ENCODE measurements around the gene SHFL. TPM values are rescaled to one million over a fixed set of nuclear protein-coding genes. Genes with fewer than 3 reads are reported as not detected.

The SHFL gene
- total RNA-seq, 2 donors from 2014 or later: 52.5 to 65.0 TPM

DNA sequence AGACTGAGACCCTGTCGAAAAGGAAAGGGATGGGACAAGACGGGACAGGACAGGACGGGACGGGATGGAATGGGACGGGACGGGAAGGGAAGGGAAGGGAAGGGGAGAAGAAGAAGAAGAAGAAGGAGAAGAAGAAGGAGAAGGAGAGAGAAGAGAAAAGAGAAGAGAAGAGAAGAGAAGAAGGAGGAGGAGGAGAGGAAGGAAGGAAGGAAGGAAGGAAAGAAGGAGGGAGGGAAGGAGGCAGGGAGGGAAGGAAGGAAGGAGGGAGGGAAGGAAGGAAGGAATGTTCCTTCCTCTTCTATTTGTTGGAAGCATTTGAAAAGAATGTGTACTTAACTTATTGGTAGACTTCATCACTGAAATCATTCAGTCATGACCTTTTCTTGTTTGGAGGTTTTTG lies 9.6 kb upstream of the SHFL start:
- H3K9me3 Mint-ChIP-seq: no peaks in the 10 kb centered on the region
- no peak overlapping the region for H3K4me3 Mint-ChIP-seq
- H3K4me1 Mint-ChIP-seq: no peaks in the 10 kb centered on the region

DNA sequence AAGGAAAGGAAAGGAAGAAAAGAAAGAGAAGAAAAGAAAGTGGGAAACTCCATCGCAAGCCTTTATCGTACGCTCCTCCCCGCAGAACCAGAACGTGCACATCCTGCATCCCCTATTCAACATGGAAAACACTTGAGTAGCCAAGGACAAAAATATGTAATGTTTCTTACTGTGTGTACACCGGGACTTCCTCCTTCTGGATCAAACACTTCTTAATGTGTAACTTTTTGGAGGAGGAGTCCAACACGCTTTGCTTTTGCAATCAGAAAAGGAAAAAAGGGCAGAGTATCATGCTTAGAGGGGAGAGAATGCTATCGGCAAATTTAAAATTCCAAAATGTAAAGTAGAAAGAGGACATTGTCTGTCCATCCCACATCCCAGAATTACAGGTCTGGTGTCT lies 7.8 kb upstream of the SHFL start:
- Mint-ChIP-seq H3K27me3 (no peaks in the 10 kb centered on the region), H3K9me3 (no peaks in the 10 kb centered on the region), H3K4me1 (no peaks in the 10 kb centered on the region), H3K36me3 (ENCODE audit: low read depth) (no peaks in the 10 kb centered on the region), H3K4me3 (no peak overlapping the region), H3K27ac (no peak overlapping the region)
- no peak for ATAC-seq (replicated peaks)

More for the DNA sequence above, 9.6 kb upstream of the SHFL start:
- Mint-ChIP-seq H3K27me3 (no peaks in the 10 kb centered on the region), H3K27ac (no peak overlapping the region), H3K36me3 (ENCODE audit: low read depth) (no peaks in the 10 kb centered on the region)
- ATAC-seq (replicated peaks): no peak

DNA sequence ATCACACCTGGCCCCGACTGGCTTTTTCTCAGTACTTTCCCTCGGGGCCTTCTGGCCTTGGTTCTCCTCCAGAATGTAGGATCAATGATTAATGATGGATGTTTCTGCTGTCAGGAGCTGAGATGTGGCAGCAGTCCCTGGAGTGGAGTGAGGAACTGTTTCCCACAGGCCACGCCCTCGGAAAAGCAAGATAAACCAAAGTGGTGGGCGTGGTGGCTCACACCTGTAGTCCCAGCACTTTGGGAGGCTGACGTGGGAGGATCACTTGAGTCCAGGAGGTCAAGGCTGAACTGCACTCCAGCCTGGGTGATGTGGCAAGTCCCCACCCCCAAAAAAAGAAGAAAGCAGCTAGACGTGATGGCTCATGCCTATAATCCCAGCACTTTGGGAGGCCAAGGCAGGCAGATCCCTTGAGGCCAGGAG lies 7.1 kb upstream of the SHFL start:
- ATAC-seq (replicated peaks): no peak
- Mint-ChIP-seq H3K9me3 (no peaks in the 10 kb centered on the region), H3K27ac (no peak overlapping the region), H3K27me3 (no peaks in the 10 kb centered on the region), H3K36me3 (ENCODE audit: low read depth) (no peaks in the 10 kb centered on the region), H3K4me1 (no peaks in the 10 kb centered on the region), H3K4me3 (no peak overlapping the region)

DNA sequence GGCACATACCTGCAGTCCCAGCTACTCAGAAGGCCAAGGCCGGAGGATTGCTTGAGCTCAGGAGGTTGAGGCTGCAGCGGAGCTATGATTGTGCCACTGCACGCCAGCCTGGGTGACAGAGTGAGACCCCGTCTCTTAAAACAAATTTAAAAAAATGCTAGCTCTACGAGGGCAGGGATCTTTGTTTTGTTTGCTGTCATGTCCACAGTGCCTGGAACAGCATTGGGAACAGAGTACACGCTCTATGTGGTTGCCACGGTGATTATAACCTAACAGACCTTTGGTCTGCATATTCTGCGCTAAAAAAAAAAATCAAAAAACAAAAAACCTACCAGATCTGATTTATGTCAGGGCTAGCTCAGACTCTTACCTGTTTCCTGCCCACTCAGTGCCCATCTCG lies 2.2 kb upstream of the SHFL start:
- Mint-ChIP-seq H3K36me3 (ENCODE audit: low read depth) (peaks cover 21% of the 10 kb centered on the region), H3K4me3 (no peak overlapping the region), H3K9me3 (no peaks in the 10 kb centered on the region), H3K27ac (no peak overlapping the region), H3K4me1 (peaks cover 7% of the 10 kb centered on the region), H3K27me3 (no peaks in the 10 kb centered on the region)
- no peak for ATAC-seq (replicated peaks)

DNA sequence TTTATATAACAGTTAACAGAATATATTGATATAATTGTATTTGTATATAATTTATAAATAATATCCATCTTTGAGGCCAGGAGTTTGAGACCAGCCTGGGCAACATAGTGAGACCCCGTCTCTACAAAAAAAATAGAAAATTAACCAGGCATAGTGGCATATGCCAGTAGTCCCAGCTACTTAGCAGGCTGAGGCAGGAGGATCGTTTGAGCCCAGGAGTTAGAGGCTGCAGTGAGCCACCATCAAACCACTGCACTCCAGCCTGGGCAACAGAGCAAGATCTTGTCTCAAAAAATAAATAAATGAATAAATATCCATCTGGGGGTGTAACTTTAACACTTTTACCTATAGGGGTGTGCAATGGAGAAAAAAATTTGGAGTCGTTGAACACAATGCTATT lies 1.3 kb upstream of the SHFL start:
- Mint-ChIP-seq H3K4me3 (peak overlapping the region; percentile 82), H3K9me3 (no peaks in the 10 kb centered on the region)

DNA sequence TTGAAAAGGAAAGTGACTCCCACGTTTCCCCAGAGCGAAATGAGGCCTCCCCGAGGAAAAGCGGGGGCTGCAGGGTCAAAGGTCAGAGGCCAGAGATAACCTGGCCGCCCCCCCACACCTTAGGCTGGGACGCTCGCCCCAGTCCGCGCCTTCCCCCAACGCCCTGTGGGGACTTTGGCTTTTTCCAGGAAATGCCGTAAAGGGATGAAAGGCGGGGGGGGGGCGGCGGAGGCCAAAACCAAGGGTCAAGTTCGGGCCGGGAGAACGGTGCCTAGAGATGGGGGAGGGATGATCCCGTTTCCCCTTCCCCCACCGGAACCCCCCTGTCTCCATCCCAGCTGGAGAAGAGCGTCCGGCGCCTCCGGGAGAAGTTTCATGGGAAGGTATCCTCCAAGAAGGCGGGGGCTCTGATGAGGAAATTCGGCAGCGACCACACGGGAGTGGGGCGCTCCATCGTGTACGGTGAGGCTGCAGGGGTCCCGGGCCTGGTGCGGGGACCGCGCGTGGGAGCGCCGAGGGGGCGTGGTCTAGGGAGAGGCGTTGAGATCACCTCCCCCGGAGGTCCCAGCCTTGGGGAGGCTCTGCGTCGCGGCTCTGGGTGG lies 575 bp downstream of the SHFL start:
- no peaks in the 10 kb centered on the region for H3K27me3 Mint-ChIP-seq
- peak overlapping the region; percentile 82 for H3K4me3 Mint-ChIP-seq
- no peaks in the 10 kb centered on the region for H3K9me3 Mint-ChIP-seq
- peaks cover 7% of the 10 kb centered on the region for H3K4me1 Mint-ChIP-seq
- peak; percentile 18 for ATAC-seq (replicated peaks)
- peak overlapping the region; percentile 63 for H3K27ac Mint-ChIP-seq
- H3K36me3 Mint-ChIP-seq (ENCODE audit: low read depth): peaks cover 39% of the 10 kb centered on the region

More for the DNA sequence above, 1.3 kb upstream of the SHFL start:
- no peak for ATAC-seq (replicated peaks)
- Mint-ChIP-seq H3K27ac (no peak overlapping the region), H3K36me3 (ENCODE audit: low read depth) (peaks cover 30% of the 10 kb centered on the region), H3K27me3 (no peaks in the 10 kb centered on the region), H3K4me1 (peaks cover 7% of the 10 kb centered on the region)

DNA sequence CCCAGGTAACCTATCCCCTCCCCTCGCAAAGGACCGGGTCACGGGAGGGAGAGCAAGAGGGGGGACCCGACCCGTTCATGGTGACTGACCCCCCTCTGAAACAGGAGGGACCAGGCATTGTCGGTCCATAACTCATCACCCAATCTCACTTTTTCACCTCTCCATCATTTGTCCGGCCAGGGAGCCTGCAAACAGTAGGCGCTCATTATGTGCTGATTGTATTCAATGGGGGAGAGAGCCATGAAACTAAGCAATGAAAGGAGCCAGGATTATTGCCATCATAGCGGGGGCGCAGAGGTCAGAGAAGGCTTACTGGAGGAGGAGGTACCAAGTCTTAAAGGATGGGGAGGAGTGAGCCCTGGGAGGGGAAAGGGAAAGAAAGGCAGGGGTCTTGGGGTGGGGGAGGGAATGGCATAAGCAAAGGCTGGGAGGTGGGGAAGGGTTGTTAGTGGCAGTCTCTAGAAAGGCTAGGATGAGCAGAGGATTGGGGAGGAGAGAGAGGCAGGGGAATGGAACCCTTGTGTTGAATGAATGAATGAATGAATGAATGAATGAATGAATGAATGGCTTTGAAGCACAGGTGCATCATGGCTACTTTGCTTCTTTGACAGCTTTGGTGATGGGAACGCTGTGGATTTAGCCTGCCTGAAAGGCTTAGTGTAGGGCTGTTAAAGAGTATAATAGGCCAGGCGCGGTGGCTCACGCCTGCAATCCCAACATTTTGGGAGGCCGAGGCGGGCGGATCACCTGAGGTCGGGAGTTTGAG lies 1.4 kb downstream of the SHFL start:
- no peaks in the 10 kb centered on the region for H3K27me3 Mint-ChIP-seq
- H3K4me1 Mint-ChIP-seq: peaks cover 7% of the 10 kb centered on the region
- peaks cover 47% of the 10 kb centered on the region for H3K36me3 Mint-ChIP-seq (ENCODE audit: low read depth)

DNA sequence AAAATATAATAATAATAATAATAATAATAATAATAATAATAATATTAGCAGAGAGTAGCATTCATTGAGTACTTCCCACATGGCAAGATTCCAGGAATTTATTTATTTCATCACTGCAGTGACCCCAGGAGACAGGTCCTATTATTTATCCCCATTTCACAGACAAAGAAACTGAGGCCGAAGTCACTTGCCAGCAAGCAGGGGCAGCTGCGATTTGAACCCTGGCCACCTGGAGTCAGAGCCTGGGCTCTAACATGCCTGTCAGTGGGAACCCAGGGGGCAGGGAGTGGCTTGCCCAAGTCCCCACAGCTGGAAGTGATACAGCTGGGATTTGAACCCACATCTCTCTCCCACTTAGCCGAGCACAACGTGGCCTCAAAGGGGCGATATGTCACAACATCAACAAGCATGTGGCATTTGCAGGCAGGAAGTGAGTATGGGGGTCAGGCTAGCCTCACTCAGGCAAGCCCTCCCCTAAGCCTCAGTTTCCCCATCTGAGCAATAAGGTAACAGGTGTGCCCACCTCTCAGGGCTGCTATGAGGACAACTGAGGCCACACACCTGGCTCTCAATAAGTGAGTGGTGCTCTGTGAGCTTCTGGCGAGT lies 2.9 kb downstream of the SHFL start:
- ATAC-seq (replicated peaks): no peak
- H3K9me3 Mint-ChIP-seq: no peaks in the 10 kb centered on the region

More for the DNA sequence above, 1.4 kb downstream of the SHFL start:
- no peak for ATAC-seq (replicated peaks)
- no peaks in the 10 kb centered on the region for H3K9me3 Mint-ChIP-seq
- peak overlapping the region; percentile 82 for H3K4me3 Mint-ChIP-seq
- peak overlapping the region; percentile 63 for H3K27ac Mint-ChIP-seq

DNA sequence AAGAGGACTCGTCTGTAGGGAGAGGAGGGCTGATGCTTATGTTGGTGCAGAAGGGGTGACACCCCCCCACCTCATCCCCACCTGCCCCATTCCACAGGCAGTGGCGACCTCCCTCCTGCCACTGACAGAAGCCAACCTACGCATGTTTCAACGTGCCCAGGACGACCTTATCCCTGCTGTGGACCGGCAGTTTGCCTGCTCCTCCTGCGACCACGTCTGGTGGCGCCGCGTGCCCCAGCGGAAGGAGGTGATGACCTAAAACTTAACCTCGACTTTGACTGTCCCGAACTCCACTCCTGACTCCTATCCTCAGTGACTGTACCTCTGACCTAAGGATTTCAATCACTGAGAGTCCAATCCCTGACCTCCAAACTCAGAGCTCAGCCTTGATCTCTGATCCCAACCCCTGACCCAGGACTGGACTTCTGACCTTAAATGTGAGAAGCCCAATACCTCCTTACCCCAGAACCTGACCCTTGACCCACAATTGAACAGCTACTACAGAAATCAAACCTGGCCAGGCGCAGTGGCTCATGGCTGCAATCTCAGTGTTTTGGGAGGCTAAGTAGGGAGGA lies 3.8 kb downstream of the SHFL start:
- H3K27ac Mint-ChIP-seq: peak overlapping the region; percentile 58
- H3K27me3 Mint-ChIP-seq: no peaks in the 10 kb centered on the region
- ATAC-seq (replicated peaks): no peak
- H3K4me1 Mint-ChIP-seq: peaks cover 7% of the 10 kb centered on the region
- H3K4me3 Mint-ChIP-seq: no peak overlapping the region
- peaks cover 70% of the 10 kb centered on the region for H3K36me3 Mint-ChIP-seq (ENCODE audit: low read depth)
- no peaks in the 10 kb centered on the region for H3K9me3 Mint-ChIP-seq

More for the DNA sequence above, 2.9 kb downstream of the SHFL start:
- Mint-ChIP-seq H3K27ac (no peak overlapping the region), H3K4me1 (peaks cover 7% of the 10 kb centered on the region), H3K36me3 (ENCODE audit: low read depth) (peaks cover 63% of the 10 kb centered on the region), H3K27me3 (no peaks in the 10 kb centered on the region), H3K4me3 (no peak overlapping the region)

DNA sequence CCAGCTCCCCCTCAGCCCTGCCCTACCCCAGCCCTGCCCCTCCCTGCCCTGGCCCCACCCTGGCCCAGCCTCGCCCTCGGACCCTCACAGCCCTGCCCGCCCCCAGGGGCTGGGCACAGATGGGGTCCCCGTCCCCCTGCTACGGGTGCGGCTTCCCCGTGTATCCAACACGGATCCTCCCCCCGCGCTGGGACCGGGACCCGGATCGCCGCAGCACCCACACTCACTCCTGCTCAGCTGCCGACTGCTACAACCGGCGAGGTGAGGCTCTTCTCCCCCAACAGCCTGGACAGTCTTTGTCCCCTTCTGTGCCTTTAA lies 5.2 kb downstream of the SHFL start:
- Mint-ChIP-seq H3K27ac (peak overlapping the region; percentile 73), H3K36me3 (ENCODE audit: low read depth) (peaks cover 74% of the 10 kb centered on the region), H3K4me3 (no peak overlapping the region), H3K9me3 (no peaks in the 10 kb centered on the region), H3K4me1 (peaks cover 7% of the 10 kb centered on the region), H3K27me3 (no peaks in the 10 kb centered on the region)
- no peak for ATAC-seq (replicated peaks)

DNA sequence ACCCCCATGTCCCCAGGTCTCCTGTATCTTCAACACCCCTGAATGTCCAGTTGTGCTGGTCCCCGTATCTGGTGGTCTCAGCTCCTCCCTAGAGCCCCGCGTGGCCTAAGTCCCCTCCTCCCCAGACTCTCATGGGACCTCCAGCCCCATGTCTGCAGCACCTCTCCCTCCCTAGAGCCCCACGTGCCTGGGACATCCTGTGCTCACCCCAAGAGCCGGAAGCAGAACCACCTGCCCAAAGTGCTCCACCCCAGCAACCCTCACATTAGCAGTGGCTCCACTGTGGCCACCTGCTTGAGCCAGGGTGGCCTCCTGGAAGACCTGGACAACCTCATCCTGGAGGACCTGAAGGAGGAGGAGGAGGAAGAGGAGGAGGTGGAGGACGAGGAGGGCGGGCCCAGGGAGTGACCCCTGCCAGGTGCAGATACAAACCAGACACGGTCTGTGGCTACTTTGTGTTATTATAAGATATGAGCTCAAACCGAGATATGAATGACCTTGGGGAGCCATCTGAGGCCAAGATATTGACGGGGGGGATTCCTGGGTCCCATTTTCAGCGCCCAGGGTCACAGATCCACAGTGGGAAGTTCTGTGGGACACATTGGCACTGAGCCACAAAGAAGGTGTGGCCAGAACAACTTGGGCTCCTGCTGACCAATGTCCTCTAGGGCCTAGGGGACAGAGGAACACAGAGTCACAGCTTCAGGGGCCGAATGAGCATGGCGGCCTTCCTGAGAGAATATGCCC lies 6.0 kb downstream of the SHFL start:
- peaks cover 71% of the 10 kb centered on the region for H3K36me3 Mint-ChIP-seq (ENCODE audit: low read depth)
- H3K4me3 Mint-ChIP-seq: no peak overlapping the region
- ATAC-seq (replicated peaks): no peak
- peak overlapping the region; percentile 73 for H3K27ac Mint-ChIP-seq
- H3K4me1 Mint-ChIP-seq: peaks cover 7% of the 10 kb centered on the region
- H3K9me3 Mint-ChIP-seq: no peaks in the 10 kb centered on the region
- H3K27me3 Mint-ChIP-seq: no peaks in the 10 kb centered on the region

DNA sequence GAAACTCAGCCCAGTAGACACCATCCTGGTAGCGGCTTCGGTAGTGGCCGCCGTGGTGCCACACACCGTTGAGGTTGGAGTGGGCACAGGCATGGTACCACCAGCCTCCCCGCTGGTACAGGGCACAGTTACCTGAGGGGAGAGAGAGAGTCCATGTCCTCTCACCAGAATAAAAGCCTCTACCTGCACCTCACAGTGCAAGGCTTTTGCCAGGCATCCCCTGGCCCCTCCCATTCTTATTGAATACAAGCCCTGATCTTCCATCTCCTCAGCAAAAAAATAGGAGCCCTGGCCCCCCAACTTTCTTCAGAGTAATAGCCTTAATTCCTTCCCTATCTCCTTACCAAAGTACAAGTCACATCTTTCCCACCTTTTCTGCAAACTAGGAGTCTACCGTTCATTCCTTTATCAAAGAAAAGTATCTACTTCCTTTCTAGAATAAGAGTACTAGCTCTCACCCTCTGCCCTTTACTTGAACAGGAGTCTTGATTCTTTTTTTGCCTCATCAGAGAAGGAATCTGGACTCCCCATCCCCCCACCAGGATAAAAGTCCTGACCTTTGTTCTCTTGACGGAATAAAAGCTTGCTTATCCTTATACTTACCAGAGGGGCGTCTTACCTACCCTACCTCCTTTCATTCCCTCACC lies 6.7 kb downstream of the SHFL start:
- peak overlapping the region; percentile 47 for H3K27ac Mint-ChIP-seq
- H3K36me3 Mint-ChIP-seq (ENCODE audit: low read depth): peaks cover 64% of the 10 kb centered on the region
- H3K27me3 Mint-ChIP-seq: no peaks in the 10 kb centered on the region
- no peaks in the 10 kb centered on the region for H3K9me3 Mint-ChIP-seq
- no peaks in the 10 kb centered on the region for H3K4me1 Mint-ChIP-seq
- H3K4me3 Mint-ChIP-seq: no peak overlapping the region
- ATAC-seq (replicated peaks): no peak

DNA sequence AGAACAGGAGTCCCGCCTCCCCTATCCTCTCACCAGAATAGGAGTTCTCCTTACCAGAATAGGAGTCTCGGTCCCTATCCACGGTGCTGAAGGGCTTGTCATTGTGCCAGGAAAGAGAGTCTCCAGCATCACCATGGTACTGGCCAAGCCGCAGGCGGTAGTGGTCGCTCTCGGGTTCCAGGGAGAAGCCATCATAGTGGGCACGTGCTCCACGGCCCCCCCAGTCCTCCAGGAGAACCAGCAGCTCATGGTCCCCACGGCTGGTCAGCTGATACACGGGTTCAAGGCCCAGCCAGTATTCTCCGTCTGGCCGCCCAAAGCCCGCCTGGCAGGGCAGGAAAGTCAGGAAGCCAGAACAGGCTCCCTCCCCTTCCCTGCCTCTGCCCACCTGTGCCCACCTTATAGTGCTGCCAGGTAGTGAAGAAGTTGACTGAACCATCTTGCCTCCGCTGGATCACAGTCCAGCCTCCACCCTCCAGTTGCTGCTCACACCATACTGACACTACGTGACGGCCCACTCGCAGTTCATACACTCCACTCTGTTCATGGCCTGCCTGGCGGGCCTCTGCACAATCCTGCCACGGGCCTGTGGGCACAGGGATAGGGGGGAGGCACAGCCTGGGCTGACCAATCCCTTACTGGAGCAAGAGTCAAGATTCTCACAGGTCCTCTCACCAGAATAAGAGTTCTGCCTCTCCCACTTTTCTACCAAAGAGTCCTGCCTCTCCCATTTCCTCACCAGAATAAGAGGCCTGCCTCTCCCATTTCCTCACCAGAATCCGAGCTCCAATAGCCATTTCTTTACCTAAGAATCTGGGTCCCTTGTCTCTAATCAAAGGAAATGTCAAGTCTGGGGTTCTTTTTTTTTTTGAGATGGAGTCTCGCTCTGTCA lies 7.4 kb downstream of the SHFL start:
- H3K27me3 Mint-ChIP-seq: no peaks in the 10 kb centered on the region
- no peaks in the 10 kb centered on the region for H3K9me3 Mint-ChIP-seq
- H3K36me3 Mint-ChIP-seq (ENCODE audit: low read depth): peaks cover 57% of the 10 kb centered on the region
- H3K4me3 Mint-ChIP-seq: no peak overlapping the region
- no peaks in the 10 kb centered on the region for H3K4me1 Mint-ChIP-seq
- peak overlapping the region; percentile 47 for H3K27ac Mint-ChIP-seq
- ATAC-seq (replicated peaks): no peak
